ENCODE measurements around the gene KRTAP12-1. TPM values are rescaled to one million over a fixed set of nuclear protein-coding genes. Genes with fewer than 3 reads are reported as not detected.

KRTAP12-1 gene
- total and polyA plus RNA-seq, 4 donors = not detected

GRCh38 chr21:44653656-44654575 is 28.0 kb downstream of the KRTAP12-1 start:
- Histone ChIP-seq H3K27me3 (ENCODE audit: control insufficient read depth in 1 of 2, insufficient read depth in 2 of 2, low read length in 1 of 2) (no peaks in the 10 kb centered on the region), H3K27ac (ENCODE audit: low read depth in 1 of 2, low read length in 2 of 2) (no peak overlapping the region), H3K4me3 (ENCODE audit: low read length in 2 of 2) (no peak overlapping the region), H3K36me3 (ENCODE audit: control insufficient read depth in 1 of 2, insufficient read depth in 2 of 2, low read length in 1 of 2) (no peaks in the 10 kb centered on the region), H3K4me1 (ENCODE audit: control insufficient read depth in 1 of 2, insufficient read depth in 2 of 2, low read length in 2 of 2) (no peaks in the 10 kb centered on the region), H3K9me3 (ENCODE audit: control insufficient read depth, low read length) (peaks cover under 1% of the 10 kb centered on the region)
- intact Hi-C loops (cut with DNase I) = no loop called here
- no peak for ATAC-seq (ENCODE audit: low FRiP score)
- no peak for DNase-seq
- 86 to 90% methylated on average over 17 of the region's 17 CpGs for WGBS, 2 donors

DNA sequence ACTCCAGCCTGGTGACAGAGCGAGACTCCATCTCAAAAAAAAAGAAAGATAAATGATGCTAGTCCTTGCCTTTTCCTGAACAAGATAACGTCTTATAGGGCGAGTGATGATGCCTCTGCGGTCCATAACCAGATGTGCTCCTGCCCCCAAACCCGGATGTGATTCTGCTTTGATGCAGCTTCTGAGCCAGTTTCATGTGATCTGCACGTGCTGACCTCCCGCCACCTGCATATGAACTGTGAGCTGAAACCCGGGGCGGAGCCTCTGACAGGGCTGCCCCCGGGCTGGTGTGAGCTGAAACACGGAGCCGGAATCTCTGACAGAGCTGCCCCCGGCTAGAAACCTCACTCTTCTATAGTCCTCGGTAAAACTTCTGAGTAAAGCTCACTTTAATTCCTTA is 28.8 kb downstream of the KRTAP12-1 start:
- WGBS, 2 donors = 73 to 84% methylated on average over 14 of the region's 14 CpGs
- H3K4me3 ChIP-seq (ENCODE audit: low read length in 2 of 2) = no peak overlapping the region
- no peak overlapping the region for H3K27ac ChIP-seq (ENCODE audit: low read depth in 1 of 2, low read length in 2 of 2)
- H3K36me3 ChIP-seq (ENCODE audit: control insufficient read depth in 1 of 2, insufficient read depth in 2 of 2, low read length in 1 of 2) = no peaks in the 10 kb centered on the region
- H3K4me1 ChIP-seq (ENCODE audit: control insufficient read depth in 1 of 2, insufficient read depth in 2 of 2, low read length in 2 of 2) = no peaks in the 10 kb centered on the region
- no peak for ATAC-seq (ENCODE audit: low FRiP score)
- peak in 1 of 2 donors; percentile 9 for DNase-seq
- H3K9me3 ChIP-seq (ENCODE audit: control insufficient read depth, low read length) = no peaks in the 10 kb centered on the region
- intact Hi-C loops (cut with DNase I) = no loop called here
- no peaks in the 10 kb centered on the region for H3K27me3 ChIP-seq (ENCODE audit: control insufficient read depth in 1 of 2, insufficient read depth in 2 of 2, low read length in 1 of 2)

- DNase-seq = peak in 1 of 2 donors; percentile 37
- Histone ChIP-seq H3K27ac (ENCODE audit: low read depth in 1 of 2, low read length in 2 of 2) (no peak overlapping the region), H3K4me3 (ENCODE audit: low read length in 2 of 2) (no peak overlapping the region), H3K9me3 (ENCODE audit: control insufficient read depth, low read length) (no peaks in the 10 kb centered on the region), H3K4me1 (ENCODE audit: control insufficient read depth in 1 of 2, insufficient read depth in 2 of 2, low read length in 2 of 2) (no peaks in the 10 kb centered on the region), H3K27me3 (ENCODE audit: control insufficient read depth in 1 of 2, insufficient read depth in 2 of 2, low read length in 1 of 2) (no peaks in the 10 kb centered on the region), H3K36me3 (ENCODE audit: control insufficient read depth in 1 of 2, insufficient read depth in 2 of 2, low read length in 1 of 2) (no peaks in the 10 kb centered on the region)
- WGBS, 2 donors = 91 to 92% methylated on average over 12 of the region's 12 CpGs
- no peak for ATAC-seq (ENCODE audit: low FRiP score)
- intact Hi-C loops (cut with DNase I) = no loop called here
These were observed 30.8 kb downstream of the KRTAP12-1 start for GRCh38 chr21:44650973-44651675.

DNA sequence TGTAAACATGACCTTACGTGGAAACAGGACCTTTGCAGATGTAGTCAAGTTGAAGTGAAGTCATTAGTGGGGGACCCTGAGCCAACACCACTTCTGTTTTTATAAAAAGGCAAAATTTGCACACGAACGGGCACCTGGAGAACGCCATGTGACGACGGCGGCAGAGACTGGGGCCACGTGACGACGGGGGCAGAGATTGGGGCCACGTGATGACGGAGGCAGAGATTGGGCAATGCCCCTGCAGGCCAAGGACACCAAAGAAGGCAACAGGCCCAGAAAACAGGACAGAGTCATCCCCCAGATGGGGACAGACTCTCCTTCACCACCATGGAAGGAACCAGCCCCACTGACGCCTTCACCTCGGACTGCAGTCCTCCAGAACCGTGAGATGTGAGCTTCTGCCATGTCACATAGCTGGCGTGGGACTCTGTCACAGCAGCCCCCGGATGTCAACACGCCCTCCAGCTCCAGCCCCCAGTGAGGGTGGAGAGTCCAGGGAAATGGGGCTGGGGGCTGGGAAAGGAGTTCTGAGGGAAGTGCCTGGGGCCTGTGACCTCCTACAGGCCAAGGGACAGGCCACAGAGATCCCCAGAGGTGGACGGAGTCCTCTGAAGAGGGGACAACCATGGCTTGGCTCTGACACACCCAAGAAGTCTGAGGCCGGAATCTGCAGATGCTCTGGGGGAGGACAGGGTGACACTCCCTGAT is 31.5 kb downstream of the KRTAP12-1 start:
- Histone ChIP-seq H3K4me1 (ENCODE audit: control insufficient read depth in 1 of 2, insufficient read depth in 2 of 2, low read length in 2 of 2) (no peaks in the 10 kb centered on the region), H3K27me3 (ENCODE audit: control insufficient read depth in 1 of 2, insufficient read depth in 2 of 2, low read length in 1 of 2) (no peaks in the 10 kb centered on the region), H3K36me3 (ENCODE audit: control insufficient read depth in 1 of 2, insufficient read depth in 2 of 2, low read length in 1 of 2) (no peaks in the 10 kb centered on the region), H3K9me3 (ENCODE audit: control insufficient read depth, low read length) (no peaks in the 10 kb centered on the region), H3K27ac (ENCODE audit: low read depth in 1 of 2, low read length in 2 of 2) (no peak overlapping the region), H3K4me3 (ENCODE audit: low read length in 2 of 2) (no peak overlapping the region)
- ATAC-seq (ENCODE audit: low FRiP score) (no peak), DNase-seq (peak in 1 of 2 donors; percentile 47)
- WGBS, 2 donors = 91 to 92% methylated on average over 20 of the region's 20 CpGs
- intact Hi-C loops (cut with DNase I) = no loop called here

DNA sequence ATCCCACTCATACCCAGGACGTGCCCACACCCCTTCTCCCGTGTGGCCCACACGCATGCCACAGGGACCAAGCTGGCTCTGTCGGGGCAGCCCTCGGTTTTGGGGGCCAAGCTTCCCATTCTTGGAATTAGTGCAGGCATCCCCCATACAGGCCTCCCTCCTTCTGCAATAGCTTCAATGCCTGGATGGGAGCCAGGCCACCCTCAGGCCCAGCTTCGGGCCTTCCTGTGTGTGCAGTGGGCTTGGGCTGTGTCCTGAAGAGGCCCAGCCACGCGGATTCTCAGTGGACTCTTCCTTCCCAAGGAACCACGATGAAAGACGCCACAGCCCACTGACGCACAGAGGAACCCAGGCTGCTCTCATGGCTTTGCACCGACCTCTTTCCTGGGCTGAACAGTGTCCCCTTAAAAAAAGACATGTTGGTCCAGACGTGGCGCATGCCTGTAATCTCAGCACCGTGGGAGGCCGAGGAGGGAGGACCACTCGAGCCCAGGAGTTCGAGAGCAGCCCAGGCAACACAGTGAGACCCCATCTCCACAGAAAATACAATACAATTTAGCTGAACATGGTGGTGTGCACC is 32.4 kb downstream of the KRTAP12-1 start:
- H3K36me3 ChIP-seq (ENCODE audit: control insufficient read depth in 1 of 2, insufficient read depth in 2 of 2, low read length in 1 of 2) = no peaks in the 10 kb centered on the region
- DNase-seq = peak in 1 of 2 donors; percentile 41
- 87 to 91% methylated on average over 18 of the region's 18 CpGs for WGBS, 2 donors
- no peak overlapping the region for H3K4me3 ChIP-seq (ENCODE audit: low read length in 2 of 2)
- no peaks in the 10 kb centered on the region for H3K9me3 ChIP-seq (ENCODE audit: control insufficient read depth, low read length)
- intact Hi-C loops (cut with DNase I) = no loop called here
- H3K4me1 ChIP-seq (ENCODE audit: control insufficient read depth in 1 of 2, insufficient read depth in 2 of 2, low read length in 2 of 2) = no peaks in the 10 kb centered on the region
- H3K27ac ChIP-seq (ENCODE audit: low read depth in 1 of 2, low read length in 2 of 2) = no peak overlapping the region
- no peaks in the 10 kb centered on the region for H3K27me3 ChIP-seq (ENCODE audit: control insufficient read depth in 1 of 2, insufficient read depth in 2 of 2, low read length in 1 of 2)
- no peak for ATAC-seq (ENCODE audit: low FRiP score)

- intact Hi-C loops (cut with DNase I) = no loop called here
- 88 to 94% methylated on average over 29 to 33 of the region's 33 CpGs for WGBS, 2 donors
These were observed 33.2 kb downstream of the KRTAP12-1 start for GRCh38 chr21:44648557-44649311.

DNA sequence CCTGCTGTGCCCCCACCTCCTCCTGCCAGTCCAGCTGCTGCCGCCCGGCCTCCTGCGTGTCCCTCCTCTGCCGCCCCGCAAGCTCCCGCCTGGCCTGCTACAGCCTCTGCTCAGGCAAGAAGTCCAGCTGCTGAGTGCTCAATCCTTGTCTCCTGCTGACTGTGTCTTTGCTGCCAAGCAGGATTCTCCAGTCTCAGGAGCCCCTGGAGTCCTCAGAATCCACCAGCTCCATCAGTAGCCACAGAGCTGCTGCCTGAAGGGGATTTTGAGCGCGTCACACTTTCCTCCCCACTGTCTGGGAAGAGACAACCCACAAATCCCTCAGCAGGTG is 34.8 kb downstream of the KRTAP12-1 start:
- Histone ChIP-seq H3K36me3 (ENCODE audit: control insufficient read depth in 1 of 2, insufficient read depth in 2 of 2, low read length in 1 of 2) (no peaks in the 10 kb centered on the region), H3K4me1 (ENCODE audit: control insufficient read depth in 1 of 2, insufficient read depth in 2 of 2, low read length in 2 of 2) (no peaks in the 10 kb centered on the region), H3K9me3 (ENCODE audit: control insufficient read depth, low read length) (peaks cover 2% of the 10 kb centered on the region), H3K27me3 (ENCODE audit: control insufficient read depth in 1 of 2, insufficient read depth in 2 of 2, low read length in 1 of 2) (peaks cover 0 to 2% of the 10 kb centered on the region in 2 donors), H3K27ac (ENCODE audit: low read depth in 1 of 2, low read length in 2 of 2) (no peak overlapping the region), H3K4me3 (ENCODE audit: low read length in 2 of 2) (no peak overlapping the region)
- no peak for ATAC-seq (ENCODE audit: low FRiP score)
- intact Hi-C loops (cut with DNase I) = no loop called here
- WGBS, 2 donors = 76% methylated on average over 8 of the region's 8 CpGs
- peak in 1 of 2 donors; percentile 42 for DNase-seq

More at GRCh38 chr21:44648557-44649311, 33.2 kb downstream of the KRTAP12-1 start:
- Histone ChIP-seq H3K27ac (ENCODE audit: low read depth in 1 of 2, low read length in 2 of 2) (no peak overlapping the region), H3K9me3 (ENCODE audit: control insufficient read depth, low read length) (peaks cover 2% of the 10 kb centered on the region), H3K4me3 (ENCODE audit: low read length in 2 of 2) (no peak overlapping the region), H3K36me3 (ENCODE audit: control insufficient read depth in 1 of 2, insufficient read depth in 2 of 2, low read length in 1 of 2) (no peaks in the 10 kb centered on the region), H3K27me3 (ENCODE audit: control insufficient read depth in 1 of 2, insufficient read depth in 2 of 2, low read length in 1 of 2) (peaks cover 0 to 2% of the 10 kb centered on the region in 2 donors), H3K4me1 (ENCODE audit: control insufficient read depth in 1 of 2, insufficient read depth in 2 of 2, low read length in 2 of 2) (no peaks in the 10 kb centered on the region)
- DNase-seq = peak in 1 of 2 donors; percentile 68
- ATAC-seq (ENCODE audit: low FRiP score) = no peak
